HG02885 (cell line): ENCODE measurements around the gene RPL32.

Experiments
- ATAC-seq: cut with Tn5 transposase; IDR thresholded peaks from one replicate; pipeline ENCODE4 v1.9.1; 2021; ENCODE audit warnings: mild to moderate bottlenecking; ENCODE audit not compliant: unreplicated experiment, poor library complexity

Gene RPL32

GRCh38 chr3:12833222-12834161 is 7.9 kb downstream of the RPL32 start:
- no peak for ATAC-seq

DNA sequence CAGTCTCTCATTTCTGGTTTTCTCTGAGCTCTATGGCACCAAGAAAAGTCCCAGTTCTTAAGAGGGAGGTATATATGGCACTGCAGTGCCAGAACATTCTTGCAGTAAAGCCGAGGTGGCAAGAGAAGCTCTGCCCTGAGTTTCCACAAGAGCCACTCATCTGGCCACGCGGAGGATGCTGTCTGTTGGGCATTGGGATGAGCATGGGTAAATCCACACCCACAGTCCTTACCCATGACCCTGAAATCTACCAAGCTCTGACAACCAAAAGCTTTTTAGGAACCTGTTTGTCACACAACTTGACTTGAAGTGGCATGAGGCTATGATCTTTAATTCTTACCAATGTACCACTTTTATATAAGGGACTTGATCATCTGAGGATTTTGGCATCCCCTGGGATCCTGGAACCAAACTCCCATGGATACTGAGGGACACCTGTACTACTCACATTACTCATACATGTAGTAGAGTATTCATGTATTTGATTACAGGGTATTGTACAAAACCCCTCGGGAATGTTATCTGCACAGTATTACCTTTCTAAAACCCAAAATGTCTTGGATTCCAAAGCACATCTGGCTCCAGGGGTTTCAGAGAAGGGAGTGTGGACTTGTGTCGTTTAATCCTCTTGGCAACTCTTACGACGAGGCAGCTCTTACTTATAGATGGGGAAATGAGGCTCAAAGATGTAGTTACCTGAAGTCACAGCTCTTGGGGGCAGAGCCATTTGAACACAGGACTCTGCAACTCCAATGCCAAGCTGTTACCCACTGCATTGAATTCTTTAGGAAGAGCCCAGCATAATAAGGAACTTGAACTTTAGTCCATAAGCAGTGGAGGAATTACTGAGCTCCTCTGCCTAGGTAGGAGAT is 8.8 kb downstream of the RPL32 start:
- no peak for ATAC-seq

DNA sequence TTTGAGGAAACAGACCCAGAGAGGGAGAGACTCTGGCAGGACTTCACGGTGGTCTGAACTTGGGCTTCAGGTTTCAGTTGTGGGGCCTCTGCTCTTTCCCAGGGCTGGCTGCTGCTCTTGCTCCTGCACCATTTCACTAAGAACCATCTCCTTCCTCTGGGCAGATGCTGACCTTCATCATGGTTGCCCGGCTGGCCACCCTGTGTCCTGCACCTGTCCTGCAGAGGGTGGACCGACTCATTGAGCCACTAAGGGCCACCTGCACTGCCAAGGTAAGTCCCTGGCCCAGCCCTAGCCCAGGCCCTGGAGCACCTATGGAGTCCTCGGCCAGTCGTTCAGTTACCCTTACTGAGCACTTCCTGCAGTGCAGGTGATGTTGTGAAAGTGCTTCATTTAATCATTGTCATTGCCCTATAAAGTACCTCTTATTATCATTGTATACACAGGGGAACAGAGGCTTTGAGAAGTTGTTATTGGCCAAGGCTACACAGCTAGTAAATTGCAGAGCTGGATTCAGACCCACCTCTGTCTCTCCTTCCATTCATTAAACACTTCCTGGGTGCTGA is 10.0 kb downstream of the RPL32 start:
- ATAC-seq, result no peak

DNA sequence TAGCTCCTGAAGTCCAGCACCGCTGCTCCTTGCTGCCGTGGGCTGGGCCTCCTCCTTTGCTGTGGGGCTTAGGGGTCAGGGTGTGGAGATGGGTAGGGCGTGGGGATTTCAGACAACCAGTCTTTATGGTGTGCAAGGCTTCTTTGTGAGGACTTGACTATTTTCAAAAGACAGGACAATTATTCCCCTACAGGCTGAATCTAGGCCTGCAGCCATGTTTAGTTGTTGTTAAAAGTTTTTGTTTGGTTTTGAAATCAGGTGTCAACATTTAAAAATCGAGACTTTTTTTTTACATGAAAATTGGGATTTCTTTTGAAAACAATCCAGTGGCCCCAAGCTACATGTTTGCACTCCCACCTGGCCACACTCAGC is 10.6 kb downstream of the RPL32 start:
- no peak for ATAC-seq

DNA sequence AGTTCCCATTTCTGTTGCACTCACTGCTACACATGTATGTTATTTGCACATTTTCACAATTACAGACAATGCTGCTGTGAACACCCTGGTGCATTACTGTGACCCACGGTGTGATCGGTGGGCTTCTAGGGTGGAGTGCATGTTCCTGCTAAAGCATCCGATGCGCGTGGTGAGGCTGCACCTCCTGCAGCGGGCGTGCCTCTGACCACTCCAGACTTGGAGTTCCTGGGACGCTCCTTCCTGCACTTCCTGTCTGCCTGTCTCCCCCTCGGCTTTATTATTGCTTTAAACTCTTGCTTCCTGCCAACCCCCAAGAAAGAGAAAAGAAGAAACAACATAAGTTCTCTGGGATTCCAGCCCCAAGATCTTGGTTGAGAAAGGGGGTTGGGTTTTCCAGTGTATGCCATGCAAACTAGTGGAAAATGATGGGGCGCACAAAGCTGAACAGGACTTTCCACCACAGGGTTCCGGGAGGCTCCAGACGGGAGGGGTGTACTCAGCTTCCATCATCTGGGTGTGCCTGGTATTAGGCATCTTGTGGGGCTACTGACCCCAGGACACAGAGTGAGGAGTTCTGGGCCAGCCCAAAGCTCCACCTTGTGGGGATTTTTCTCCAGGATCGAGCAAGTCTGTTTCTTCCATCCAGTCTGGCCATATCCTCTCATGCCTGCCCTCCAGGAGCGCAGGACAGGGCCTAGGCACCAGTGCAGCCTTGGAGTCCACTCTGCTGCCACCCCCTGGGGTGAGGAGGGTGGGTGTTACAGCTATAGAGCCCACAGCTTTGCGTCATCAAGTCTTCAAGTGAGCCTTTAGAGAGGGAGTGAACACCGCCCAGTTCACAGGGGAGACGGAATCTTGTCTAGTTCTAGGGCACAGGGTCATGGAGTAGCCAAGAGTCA is 11.2 kb downstream of the RPL32 start:
- no peak for ATAC-seq

GRCh38 chr3:12829404-12829803 is 12.0 kb downstream of the RPL32 start:
- no peak for ATAC-seq

DNA sequence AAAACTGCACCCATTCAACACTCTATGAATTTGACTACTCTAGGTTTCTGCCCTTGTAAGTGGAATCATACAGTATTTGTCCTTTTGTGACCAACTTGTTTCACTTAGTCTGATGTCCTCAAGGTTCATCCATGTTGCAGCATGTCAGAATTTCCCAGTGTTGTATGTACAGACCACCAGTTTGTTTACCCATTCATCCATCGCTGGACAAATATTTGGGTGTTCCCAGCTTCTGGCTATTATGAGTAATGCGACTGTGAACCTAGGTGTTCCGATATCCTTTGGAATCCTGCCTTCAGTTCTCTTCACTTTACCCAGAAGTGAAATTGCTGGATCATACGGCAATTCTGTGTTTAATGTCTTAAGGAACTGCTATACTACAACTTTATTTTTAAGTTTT is 12.6 kb downstream of the RPL32 start:
- ATAC-seq, result no peak

DNA sequence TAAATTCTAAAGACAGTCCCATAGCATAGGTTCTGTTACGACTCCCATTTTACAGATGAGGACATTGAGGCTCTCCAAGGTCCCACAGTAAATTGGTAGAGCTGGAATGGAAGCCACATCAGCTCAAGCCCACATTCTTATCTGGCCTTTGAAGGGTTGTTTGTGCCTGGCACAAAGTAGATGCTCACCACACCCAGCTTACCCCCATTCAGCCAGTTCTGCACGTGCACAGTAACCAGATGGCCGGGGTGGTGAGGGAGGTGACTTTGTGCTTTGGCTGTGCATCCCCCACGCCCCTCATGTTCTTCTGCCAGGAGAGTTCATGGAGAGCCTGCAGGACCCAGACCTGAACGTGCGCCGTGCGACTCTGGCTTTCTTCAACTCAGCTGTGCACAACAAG is 16.2 kb downstream of the RPL32 start:
- no peak for ATAC-seq

DNA sequence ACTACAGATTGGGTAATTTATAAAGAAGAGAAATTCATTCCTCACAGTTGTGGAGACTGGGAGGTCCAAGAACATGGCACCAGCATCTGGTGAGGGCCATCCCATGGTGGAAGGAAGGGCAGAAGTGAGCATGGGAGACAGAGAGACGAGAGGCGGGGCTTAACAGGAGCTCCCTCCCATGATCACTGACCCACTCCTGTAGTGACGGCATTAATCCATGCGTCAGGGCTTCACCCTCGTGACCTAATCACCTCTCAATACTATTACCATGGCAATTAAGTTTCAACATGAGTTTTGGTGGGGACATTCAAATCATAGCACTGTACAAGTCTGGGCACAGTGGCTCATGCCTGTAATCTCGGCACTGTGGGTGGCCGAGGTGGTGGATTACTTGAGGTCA is 17.1 kb downstream of the RPL32 start:
- ATAC-seq, result no peak

DNA sequence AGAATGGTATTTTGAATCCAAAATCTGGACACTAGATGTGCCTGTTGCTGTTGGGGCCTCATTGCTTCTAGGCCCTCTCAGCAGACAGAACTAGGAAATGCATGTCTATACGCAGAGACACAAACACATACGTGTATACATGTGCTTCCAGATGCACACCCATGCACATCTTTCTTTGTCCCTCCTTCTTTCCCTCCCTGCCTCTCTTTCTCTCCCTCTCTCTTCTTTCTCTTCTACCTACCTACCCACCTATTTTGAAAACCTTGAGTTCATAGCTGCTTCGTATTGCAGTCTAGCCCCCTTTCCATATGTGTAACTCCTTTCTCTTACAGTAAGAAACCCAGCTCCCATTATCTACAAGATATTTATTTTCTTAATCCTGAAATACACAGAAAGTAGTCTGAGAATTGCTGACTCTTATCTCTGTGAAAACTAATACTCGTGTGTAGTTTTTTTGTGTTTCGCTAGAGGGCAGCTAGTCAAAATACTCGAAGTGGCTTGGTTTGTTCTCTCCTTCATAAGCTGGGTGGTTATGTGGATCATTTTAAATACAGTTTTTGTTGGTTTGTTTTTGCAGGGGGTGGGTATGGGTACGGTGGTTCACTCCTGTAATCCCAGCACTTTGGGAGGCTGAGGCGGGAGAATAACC is 18.5 kb downstream of the RPL32 start:
- ATAC-seq, result no peak

DNA sequence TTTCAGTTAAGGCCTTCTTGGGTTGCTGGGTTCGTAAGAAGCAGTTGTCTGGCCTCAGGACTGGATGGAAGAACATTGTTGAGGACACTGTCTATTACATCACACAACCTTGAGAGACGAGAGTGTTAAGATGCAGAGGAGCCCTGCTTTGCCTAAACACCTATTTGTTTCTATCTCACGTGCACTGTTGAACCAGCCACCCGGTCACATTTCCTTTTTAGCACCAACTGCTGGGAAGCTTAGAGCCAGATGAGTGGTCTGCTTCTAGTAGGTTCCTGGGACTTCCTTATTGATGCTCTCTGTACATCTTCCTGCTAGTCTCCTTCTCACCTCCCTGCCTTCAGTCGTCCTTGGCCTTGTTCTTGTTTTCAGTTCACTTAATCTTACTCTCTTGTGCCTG is 22.6 kb downstream of the RPL32 start:
- no peak for ATAC-seq

GRCh38 chr3:12818273-12818672 is 23.1 kb downstream of the RPL32 start:
- no peak for ATAC-seq

GRCh38 chr3:12817343-12817710 is 24.0 kb downstream of the RPL32 start:
- ATAC-seq, result no peak

GRCh38 chr3:12816521-12817342 is 24.6 kb downstream of the RPL32 start:
- no peak for ATAC-seq

DNA sequence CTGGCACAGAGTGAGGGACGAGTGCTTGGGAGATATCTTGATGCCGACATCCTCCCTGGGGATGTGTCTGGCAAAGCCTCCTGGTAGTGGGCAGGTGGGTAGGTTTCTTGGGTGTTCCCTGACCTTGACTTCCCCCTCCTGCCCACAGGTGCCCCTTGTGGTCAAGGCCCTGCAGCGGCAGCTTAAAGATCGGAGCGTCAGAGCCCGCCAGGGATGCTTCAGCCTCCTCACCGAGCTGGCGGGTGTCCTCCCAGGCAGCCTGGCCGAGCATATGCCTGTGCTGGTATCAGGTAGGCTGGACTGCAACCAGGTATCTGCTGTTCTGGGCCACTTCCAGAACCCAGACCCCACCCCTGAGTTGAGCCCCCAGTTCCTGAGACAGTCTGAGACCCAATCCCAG is 25.6 kb downstream of the RPL32 start:
- ATAC-seq, result no peak

- ATAC-seq, result no peak
These were observed 26.3 kb downstream of the RPL32 start for GRCh38 chr3:12815078-12815477.

- no peak for ATAC-seq
These were observed 27.4 kb downstream of the RPL32 start for GRCh38 chr3:12813967-12814366.

- ATAC-seq, result no peak
These were observed 28.6 kb downstream of the RPL32 start for GRCh38 chr3:12812812-12813211.

GRCh38 chr3:12810961-12811360 is 30.4 kb downstream of the RPL32 start:
- no peak for ATAC-seq
